ENCODE results near the gene TRAPPC14. TPM values are rescaled to one million over a fixed set of nuclear protein-coding genes. Genes with fewer than 3 reads are reported as not detected.
A peak's percentile ranks its signal among the peaks of the same experiment; 100 is the strongest.

Gene TRAPPC14
- polyA plus RNA-seq, 1 of the 3 experiments (the other 2 are of a cell fraction) = 13.9 TPM

GRCh38 chr7:100137851-100138760 is 20.4 kb downstream of the TRAPPC14 start (continued):
- TF ChIP-seq REST (IDR thresholded peaks at IDR 0.05; ENCODE audit: low read depth, low read length) = no peak
- TF ChIP-seq YY1 (IDR thresholded peaks at IDR 0.05; ENCODE audit: low read depth) = no peak
- no peak for TF ChIP-seq RAD21 (IDR thresholded peaks at IDR 0.05; ENCODE audit: low read length)
- no peak for TF ChIP-seq FOXM1 (IDR thresholded peaks at IDR 0.05; ENCODE audit: low read depth)
- TF ChIP-seq MAX (IDR thresholded peaks at IDR 0.05; ENCODE audit: low read depth) = no peak
- TF ChIP-seq NFIC (IDR thresholded peaks at IDR 0.05; ENCODE audit: borderline replicate concordance) = no peak
- no peak for TF ChIP-seq PBX3 (IDR thresholded peaks at IDR 0.05)
- no peak for TF ChIP-seq TAF1 (IDR thresholded peaks at IDR 0.05; ENCODE audit: borderline replicate concordance, low read depth, low read length)
- TF ChIP-seq GATA2 (CRISPR knock-in tag; IDR thresholded peaks at IDR 0.05) = no peak

- no peaks in the 10 kb centered on the region for H3K9me2 ChIP-seq
- no peaks in the 10 kb centered on the region for H3K36me3 ChIP-seq (replicated peaks in 1 of 2; ENCODE audit: control insufficient read depth in 1 of 2, insufficient read depth in 2 of 2, low read length in 1 of 2)
- H3K9ac ChIP-seq = no peak overlapping the region
- H3K4me2 ChIP-seq = no peak overlapping the region
- no peaks in the 10 kb centered on the region for H3K9me3 ChIP-seq
- 17% methylated on average over 3 of the region's 3 CpGs for WGBS (ENCODE audit: low lambda C conversion rate)
- ChIA-PET CTCF (interaction anchor here (0.6 to 13.6 kb wide), 51 partner anchors 8 to 1256 kb away, joined by 3 to 262 read pairs (median 6); partner anchors contain the start of genes AP4M1, CNPY4, COPS6 and GAL3ST4), POLR2A (interaction anchor here (1.0 to 3.1 kb wide), 3 partner anchors 16 to 31 kb away, joined by 3 to 12 read pairs (median 4); partner anchors contain the start of genes AP4M1, LAMTOR4 and MCM7)
- H3F3A ChIP-seq (replicated peaks; ENCODE audit: insufficient read depth) = peaks cover 27% of the 10 kb centered on the region
- peaks cover 5 to 10% of the 10 kb centered on the region in 2 experiments; a peak in 2 of 4 replicates for H3K4me1 ChIP-seq (ENCODE audit: control insufficient read depth in 1 of 2, insufficient read depth in 2 of 2, low read depth in 1 of 2, low read length in 1 of 2)
- 0 out of 4 replicates have a peak overlapping the region, but pooled peaks of 1 of the 2 experiments have one; percentile 1 for H3K27ac ChIP-seq (ENCODE audit: low read depth in 2 of 2, low read length in 1 of 2)
- H3K27me3 ChIP-seq (ENCODE audit: insufficient read depth) = no peaks in the 10 kb centered on the region
- no peaks in the 10 kb centered on the region for H3K79me2 ChIP-seq (ENCODE audit: insufficient read depth)
- peak overlapping the region in 1 of 2 experiments; percentile 6; a peak in 1 of 4 replicates for H3K4me3 ChIP-seq (ENCODE audit: low read depth in 2 of 2, low read length in 1 of 2)
- peak; percentile 89 for DNase-seq
- peak overlapping the region; percentile 54; the same call in 1 of the 2 replicates for H2AFZ ChIP-seq (ENCODE audit: low read depth)
- H4K20me1 ChIP-seq (ENCODE audit: insufficient read depth) = no peaks in the 10 kb centered on the region
- TF ChIP-seq GABPA (IDR thresholded peaks at IDR 0.05; ENCODE audit: low read depth) = no peak
- TF ChIP-seq EP300 (IDR thresholded peaks at IDR 0.05; ENCODE audit: borderline replicate concordance in 1 of 2, low read depth in 1 of 2, low read length in 1 of 2) = no peak
- TF ChIP-seq TEAD4 (IDR thresholded peaks at IDR 0.05; ENCODE audit: borderline replicate concordance, insufficient read depth) = no peak
- TF ChIP-seq RFX5 (IDR thresholded peaks at IDR 0.05; ENCODE audit: low read length) = no peak
- no peak for TF ChIP-seq YY1 (IDR thresholded peaks at IDR 0.05; ENCODE audit: low read depth)
- TF ChIP-seq RXRA (IDR thresholded peaks at IDR 0.05; ENCODE audit: borderline replicate concordance, low read depth) = no peak
- no peak for TF ChIP-seq USF1 (IDR thresholded peaks at IDR 0.05; ENCODE audit: borderline replicate concordance, low read depth)
- peak; percentile 97 for TF ChIP-seq CTCF (IDR thresholded peaks at IDR 0.05)
- TF ChIP-seq GATA2 (CRISPR knock-in tag; IDR thresholded peaks at IDR 0.05) = 0 out of 2 replicates have a peak, but pooled peaks have one; percentile 40
- 0 out of 2 replicates have a peak, but pooled peaks have one; percentile 2 for TF ChIP-seq FOXJ3 (CRISPR knock-in tag; IDR thresholded peaks at IDR 0.05)
- TF ChIP-seq SMC3 (IDR thresholded peaks at IDR 0.05; ENCODE audit: low read depth, low read length) = peak; percentile 97
- TF ChIP-seq ZBTB33 (IDR thresholded peaks at IDR 0.05; ENCODE audit: borderline replicate concordance, low read depth) = no peak
- TF ChIP-seq FOXM1 (IDR thresholded peaks at IDR 0.05; ENCODE audit: low read depth) = no peak
Observed at GRCh38 chr7:100132697-100133151, 25.8 kb downstream of the TRAPPC14 start.
